ENCODE measurements around the gene RPUSD1.

DNA sequence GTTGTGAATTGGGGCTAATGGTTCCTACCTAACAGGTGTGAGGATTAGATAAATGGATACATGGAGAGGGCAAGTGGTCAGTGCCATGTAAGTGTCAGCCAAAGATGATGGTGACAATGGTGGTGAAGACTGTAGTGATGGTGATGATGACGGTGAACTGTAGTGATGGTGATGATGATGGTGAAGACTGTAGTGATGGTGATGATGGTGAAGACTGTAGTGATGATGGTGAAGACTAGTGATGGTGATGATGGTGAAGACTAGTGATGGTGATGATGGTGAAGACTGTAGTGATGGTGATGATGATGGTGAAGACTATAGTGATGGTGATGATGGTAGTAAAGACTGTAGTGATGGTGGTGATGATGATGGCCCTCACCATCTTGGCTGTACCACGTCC, 30.4 kb upstream of the RPUSD1 start:
- TF ChIP-seq, protein P1, sequence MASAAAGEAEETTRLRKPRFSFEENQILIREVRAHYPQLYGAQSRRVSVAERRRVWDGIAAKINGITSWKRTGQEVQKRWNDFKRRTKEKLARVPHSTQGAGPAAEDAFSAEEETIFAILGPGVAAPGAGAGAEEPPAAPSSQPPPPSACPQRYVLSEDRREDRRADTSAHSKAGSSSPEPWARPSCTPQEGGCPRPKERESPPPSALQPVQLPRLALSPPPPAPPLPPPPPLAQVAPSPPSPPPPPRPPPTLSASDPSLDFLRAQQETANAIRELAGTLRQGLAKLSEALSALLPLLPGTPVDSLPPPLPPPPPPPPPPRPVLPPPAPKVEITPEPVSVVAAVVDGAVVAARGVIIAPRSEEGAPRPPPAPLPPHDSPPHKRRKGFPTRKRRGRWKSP (CRISPR knock-in tag; IDR thresholded peaks at IDR 0.05): no peak
- no peak for TF ChIP-seq ZNF274 (CRISPR knock-in tag; IDR thresholded peaks at IDR 0.05)
- TF ChIP-seq, protein P2, sequence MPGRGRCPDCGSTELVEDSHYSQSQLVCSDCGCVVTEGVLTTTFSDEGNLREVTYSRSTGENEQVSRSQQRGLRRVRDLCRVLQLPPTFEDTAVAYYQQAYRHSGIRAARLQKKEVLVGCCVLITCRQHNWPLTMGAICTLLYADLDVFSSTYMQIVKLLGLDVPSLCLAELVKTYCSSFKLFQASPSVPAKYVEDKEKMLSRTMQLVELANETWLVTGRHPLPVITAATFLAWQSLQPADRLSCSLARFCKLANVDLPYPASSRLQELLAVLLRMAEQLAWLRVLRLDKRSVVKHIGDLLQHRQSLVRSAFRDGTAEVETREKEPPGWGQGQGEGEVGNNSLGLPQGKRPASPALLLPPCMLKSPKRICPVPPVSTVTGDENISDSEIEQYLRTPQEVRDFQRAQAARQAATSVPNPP (CRISPR knock-in tag; IDR thresholded peaks at IDR 0.05): no peak
